SK-N-DZ (cell line): Measurements from ENCODE around the gene EDNRA. TPM values are rescaled to one million over a fixed set of nuclear protein-coding genes. Genes with fewer than 3 reads are reported as not detected.
"Not testable (repeated sequence)": the region's sequence is repeated elsewhere in the genome, so short reads cannot be mapped to it uniquely, and the experiment has no call there.

ENCODE experiments used
- DNase-seq: peaks from one replicate; pipeline ENCODE4 v3.0.0-alpha.2; 2015; ENCODE audit warnings: low spot score
- polyA plus RNA-seq, 2 experiments: library from polyadenylated mRNA; depleted of rRNA; stranded (reverse); fragments of >200 nt; gene quantifications; 2 replicates each; pipeline ENCODE4 v1.2.3, GENCODE V29; 2014

EDNRA gene
- 0.16 and 0.59 TPM in 2 replicates for polyA plus RNA-seq (2014; cell fraction: cytosol; rRNA removed)
- polyA plus RNA-seq (2014; cell fraction: nucleus; rRNA removed): 0.17 and 0.63 TPM in 2 replicates

- no peak for DNase-seq
These were observed at the start of gene EDNRA for GRCh38 chr4:147480891-147481576. Gene EDNRA (plus strand): TSS chr4:147481097. CDS start chr4:147485682, 4,585 bp downstream.

DNA sequence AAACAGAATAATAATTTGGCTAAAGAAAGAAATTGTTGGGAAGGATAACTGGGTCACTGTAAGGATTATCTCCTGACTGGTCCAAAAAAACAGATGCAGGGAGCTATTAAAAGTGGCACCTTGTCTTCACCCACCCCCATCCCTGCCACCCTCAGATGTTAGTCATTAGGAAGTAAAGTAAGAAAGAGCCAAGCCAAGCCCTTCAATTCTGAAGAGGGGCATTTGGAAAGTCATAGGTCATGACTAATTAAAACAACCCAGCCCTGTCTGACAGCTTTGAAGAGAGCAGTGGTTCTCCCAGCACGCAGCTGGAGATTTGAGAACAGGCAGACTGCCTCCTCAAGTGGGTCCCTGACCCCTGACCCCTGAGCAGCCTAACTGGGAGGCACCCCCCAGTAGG, 46.5 kb upstream of the EDNRA start:
- not testable (repeated sequence) for DNase-seq

DNA sequence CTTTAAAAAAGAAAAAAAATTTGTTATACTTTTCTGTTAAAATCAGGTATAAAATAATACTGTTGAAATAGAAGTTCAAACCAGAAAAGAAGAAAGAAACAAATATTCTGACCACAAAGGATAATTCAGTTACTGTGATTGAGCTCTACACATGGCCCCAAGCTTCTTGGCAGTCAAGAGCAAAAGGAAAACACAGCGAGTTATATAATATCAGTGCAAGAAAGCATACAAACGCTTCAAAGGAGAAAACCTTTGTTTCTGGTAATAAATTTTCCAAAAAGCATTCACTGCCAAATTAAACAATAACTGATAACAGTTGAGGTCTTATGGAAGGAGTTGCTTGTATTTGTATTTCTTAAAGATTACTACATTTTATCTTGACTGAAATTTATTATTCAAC, 40.5 kb upstream of the EDNRA start:
- no peak for DNase-seq

- DNase-seq: no peak
These were observed 33.1 kb upstream of the EDNRA start for GRCh38 chr4:147447786-147448185.

DNA sequence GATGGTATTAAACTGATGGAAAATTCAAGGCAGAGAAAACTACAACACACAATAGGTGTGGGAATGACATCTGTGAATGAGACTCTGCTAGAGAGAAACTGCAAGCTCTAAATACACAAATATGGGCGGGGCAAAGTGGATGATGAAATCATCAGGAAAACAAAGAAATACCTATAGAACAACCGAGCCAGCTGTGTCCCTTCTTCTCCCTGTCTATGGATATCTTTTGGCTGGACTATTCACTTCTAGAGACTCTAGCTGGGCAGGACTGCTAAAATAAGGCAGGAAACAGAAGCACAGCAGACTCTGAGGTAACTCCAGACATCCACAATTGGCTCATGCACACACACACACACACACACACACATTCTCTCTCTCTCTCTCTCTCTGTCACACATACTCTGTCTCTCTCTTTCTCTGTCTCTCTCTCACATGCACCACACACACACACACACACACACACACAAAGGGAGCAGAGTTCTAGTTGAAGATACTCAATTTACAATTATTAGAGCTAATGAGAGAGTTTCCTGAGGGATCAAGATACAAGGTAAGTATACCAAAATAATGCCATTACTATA, 27.2 kb upstream of the EDNRA start:
- no peak for DNase-seq

GRCh38 chr4:147456706-147457105, 24.2 kb upstream of the EDNRA start:
- DNase-seq: no peak

DNA sequence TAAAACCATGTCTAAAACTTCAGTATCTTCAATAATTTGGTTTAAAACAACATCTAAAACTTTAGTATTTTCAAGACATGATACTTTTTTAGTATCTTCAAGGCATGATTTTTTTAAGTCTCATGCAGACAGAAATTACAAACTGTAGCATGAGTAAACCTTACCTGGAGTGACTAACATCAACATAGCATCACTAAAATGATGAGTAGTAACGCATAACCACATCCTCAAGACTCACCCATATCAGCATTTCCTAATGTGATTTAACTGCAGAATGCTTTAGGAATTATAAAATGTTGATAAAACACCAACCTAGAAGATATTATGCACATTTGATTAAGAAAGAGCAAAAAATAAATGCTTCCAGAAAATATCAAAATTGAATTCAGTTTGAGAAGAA, 19.7 kb upstream of the EDNRA start:
- DNase-seq: no peak

- no peak for DNase-seq
These were observed 17.8 kb upstream of the EDNRA start for GRCh38 chr4:147463065-147463464.

DNA sequence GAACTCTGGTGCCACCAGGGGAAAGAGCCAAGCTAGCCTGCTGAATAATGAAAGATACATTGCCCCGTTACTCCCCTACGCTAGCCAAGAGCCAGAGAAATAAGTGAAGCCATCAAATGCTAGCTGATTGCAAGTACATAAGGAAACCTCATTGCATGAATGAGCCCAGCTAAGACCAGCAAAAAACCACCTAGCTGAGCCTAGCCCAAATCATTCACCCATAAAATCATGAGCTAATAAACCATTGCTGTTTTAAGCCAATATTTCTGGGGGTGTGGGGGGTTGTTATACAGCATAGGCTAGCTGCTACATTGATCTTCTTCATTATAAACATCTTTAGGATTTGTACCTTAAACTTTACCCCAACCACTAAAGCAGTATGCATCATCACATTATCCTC, 15.4 kb upstream of the EDNRA start:
- DNase-seq: no peak

- DNase-seq: no peak
These were observed 3.5 kb upstream of the EDNRA start for GRCh38 chr4:147477439-147477838.

- DNase-seq: no peak
These were observed 1.5 kb upstream of the EDNRA start for GRCh38 chr4:147479376-147479775.

DNA sequence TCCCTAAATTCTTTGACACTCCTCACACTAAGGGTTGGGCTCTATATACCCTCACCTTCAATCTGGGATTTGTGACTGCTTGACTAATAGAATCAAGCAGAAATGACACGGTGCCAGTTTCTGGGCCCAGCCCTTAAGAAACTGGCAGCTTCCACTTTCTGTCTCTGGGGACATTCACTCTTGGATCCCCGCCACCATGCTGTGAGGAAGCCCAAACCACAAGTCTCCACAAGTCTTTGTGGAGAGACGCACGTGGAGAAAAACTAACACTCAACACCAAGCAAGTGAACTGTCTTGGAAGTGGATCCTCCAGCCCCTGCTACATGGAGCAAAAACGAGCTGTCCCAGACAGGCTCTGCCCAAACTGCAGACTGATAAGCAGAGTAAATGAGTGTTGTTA, 1.1 kb upstream of the EDNRA start:
- no peak for DNase-seq

- no peak for DNase-seq
These were observed 401 bp upstream of the EDNRA start for GRCh38 chr4:147480502-147480890.

DNA sequence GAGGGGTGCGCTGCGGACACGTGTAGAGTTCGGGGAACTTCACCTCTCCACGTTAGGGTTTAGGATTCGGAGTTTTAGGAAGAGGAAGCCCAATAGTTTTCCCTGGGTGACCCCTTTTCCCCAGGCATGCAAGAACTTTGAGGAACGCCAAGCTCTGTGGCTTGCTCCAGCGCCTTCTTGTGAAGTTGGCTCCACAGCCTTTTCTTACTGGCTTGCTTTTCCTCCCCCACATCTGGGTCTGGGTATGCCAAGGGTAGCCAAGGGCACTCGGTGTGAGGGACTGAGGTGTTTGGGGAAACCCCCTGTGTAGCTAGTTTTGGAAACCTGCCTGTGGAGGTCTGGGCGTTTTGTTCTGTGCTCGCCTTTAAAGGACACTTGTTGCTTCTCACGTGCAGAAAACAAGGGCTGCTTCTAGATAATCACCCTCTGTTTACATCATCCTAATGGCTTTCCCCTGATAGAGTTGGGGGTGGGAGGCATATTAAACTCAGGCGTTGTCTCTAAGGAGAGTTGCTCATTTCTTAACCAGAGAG, 746 bp downstream of the EDNRA start:
- no peak for DNase-seq

GRCh38 chr4:147482281-147482680, 1.4 kb downstream of the EDNRA start:
- DNase-seq: no peak

GRCh38 chr4:147485167-147485566, 4.3 kb downstream of the EDNRA start:
- DNase-seq: no peak

DNA sequence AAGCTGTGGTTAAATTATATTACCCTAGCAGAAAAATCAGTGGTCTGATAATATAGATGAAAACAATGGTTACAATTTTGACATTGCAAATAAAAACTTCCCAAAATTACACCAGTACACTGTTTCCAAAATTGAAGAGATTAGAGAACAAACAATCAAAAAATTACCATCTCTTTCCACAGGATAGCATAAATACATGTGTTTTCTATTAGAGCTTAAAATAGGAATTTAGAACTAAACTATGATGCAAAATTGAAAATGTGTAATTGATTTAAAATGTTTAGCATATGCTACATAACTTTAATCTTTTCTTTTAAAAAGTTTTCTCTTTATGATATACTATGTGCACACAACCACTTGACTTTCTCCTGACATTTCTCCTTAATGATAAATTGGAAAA, 6.7 kb downstream of the EDNRA start:
- no peak for DNase-seq

GRCh38 chr4:147488556-147488955, 7.7 kb downstream of the EDNRA start:
- no peak for DNase-seq

- DNase-seq: no peak
These were observed 10.2 kb downstream of the EDNRA start for GRCh38 chr4:147491086-147491485.

GRCh38 chr4:147492306-147492705, 11.4 kb downstream of the EDNRA start:
- DNase-seq: no peak

- DNase-seq: no peak
These were observed 11.9 kb downstream of the EDNRA start for GRCh38 chr4:147492761-147493160.

GRCh38 chr4:147493307-147493706, 12.4 kb downstream of the EDNRA start:
- DNase-seq: no peak

DNA sequence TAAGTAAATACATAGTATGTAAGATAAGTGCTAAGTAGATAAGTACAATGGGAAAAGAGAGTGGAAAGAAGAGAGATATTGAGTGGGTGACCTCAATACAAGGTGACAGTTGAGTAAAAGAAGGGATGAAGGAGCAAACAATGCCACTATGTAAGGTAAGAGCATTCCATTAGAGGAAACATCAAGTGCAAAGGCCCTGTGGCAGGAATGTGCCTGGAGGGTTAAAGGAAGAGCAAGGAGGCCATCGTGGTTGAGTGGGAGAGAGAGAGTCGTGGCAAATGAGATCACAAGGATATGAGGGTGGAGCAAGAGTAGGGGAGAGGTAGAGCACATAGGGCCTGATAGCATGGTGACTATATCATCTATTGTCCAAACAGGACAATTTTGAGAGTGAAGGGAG, 13.4 kb downstream of the EDNRA start:
- DNase-seq: no peak
